Stimulated activated CD4-positive, alpha-beta T cell treated with anti-CD3 and anti-CD28 coated beads, TNF-alpha, amount 100 ng/mL, for 48 hours (primary cell): ENCODE results near the gene MPRIP.
"Not testable (repeated sequence)": the region's sequence is repeated elsewhere in the genome, so short reads cannot be mapped to it uniquely, and the experiment has no call there.

Source experiments
- DNase-seq, 3 donors: peaks; one replicate each; pipeline ENCODE4 v3.0.0-alpha.2; 2020; ENCODE audit warnings: low read depth in 3 of 3

Gene MPRIP

GRCh38 chr17:17144916-17145665 is 102.8 kb downstream of the MPRIP start:
- DNase-seq = no peak

- peak in 2 of 3 donors; percentile 9 to 20 for DNase-seq
These were observed 104.6 kb downstream of the MPRIP start for GRCh38 chr17:17146786-17147406.

- no peak for DNase-seq
These were observed 105.6 kb downstream of the MPRIP start for GRCh38 chr17:17147821-17148220.

- no peak for DNase-seq
These were observed 107.5 kb downstream of the MPRIP start for GRCh38 chr17:17149520-17150447.

GRCh38 chr17:17150448-17150800 is 108.2 kb downstream of the MPRIP start:
- DNase-seq = no peak

GRCh38 chr17:17151055-17151454 is 108.8 kb downstream of the MPRIP start:
- no peak for DNase-seq

- DNase-seq = no peak
These were observed 109.3 kb downstream of the MPRIP start for GRCh38 chr17:17151541-17151940.

GRCh38 chr17:17151962-17152361 is 109.7 kb downstream of the MPRIP start:
- DNase-seq = no peak

GRCh38 chr17:17152385-17152784 is 110.1 kb downstream of the MPRIP start:
- no peak for DNase-seq

- no peak for DNase-seq
These were observed 110.8 kb downstream of the MPRIP start for GRCh38 chr17:17153071-17153470.

- no peak for DNase-seq
These were observed 111.5 kb downstream of the MPRIP start for GRCh38 chr17:17153709-17154108.

GRCh38 chr17:17154556-17154955 is 112.3 kb downstream of the MPRIP start:
- no peak for DNase-seq

- no peak for DNase-seq
These were observed 112.7 kb downstream of the MPRIP start for GRCh38 chr17:17154981-17155380.

GRCh38 chr17:17155568-17155967 is 113.3 kb downstream of the MPRIP start:
- no peak for DNase-seq

GRCh38 chr17:17156107-17156506 is 113.8 kb downstream of the MPRIP start:
- DNase-seq = no peak

GRCh38 chr17:17156511-17156910 is 114.3 kb downstream of the MPRIP start:
- no peak for DNase-seq

GRCh38 chr17:17157041-17157440 is 114.8 kb downstream of the MPRIP start:
- no peak for DNase-seq

- DNase-seq = not testable (repeated sequence)
These were observed 116.2 kb downstream of the MPRIP start for GRCh38 chr17:17158506-17158905.

GRCh38 chr17:17159571-17159970 is 117.3 kb downstream of the MPRIP start:
- DNase-seq = no peak

- no peak for DNase-seq
These were observed 118.9 kb downstream of the MPRIP start for GRCh38 chr17:17161121-17161520.

GRCh38 chr17:17161759-17162158 is 119.5 kb downstream of the MPRIP start:
- no peak for DNase-seq

GRCh38 chr17:17164156-17164555 is 121.9 kb downstream of the MPRIP start:
- no peak for DNase-seq
